NB4 (cell line): Measurements from ENCODE around the gene MARCHF5.

ENCODE experiments used
- MYC ChIP-seq: IDR thresholded peaks from 2 replicates; pipeline ENCODE4 v1.6.1; 2011; ENCODE audit warnings: low read depth, low read length
- POLR2A ChIP-seq: IDR thresholded peaks from 2 replicates; pipeline ENCODE4 v1.6.1; 2011; ENCODE audit warnings: mild to moderate bottlenecking; ENCODE audit not compliant: insufficient read length; ENCODE audit errors: extremely low read depth
- TF ChIP-seq, protein P1 (sequence below): IDR thresholded peaks from one replicate; pipeline ENCODE4 v1.5.1; 2012; ENCODE audit warnings: low read depth, low read length
- TF ChIP-seq, protein P2 (sequence below): IDR thresholded peaks from 2 replicates; pipeline ENCODE4 v1.6.1; 2011; ENCODE audit warnings: low read depth, low read length

DNA sequence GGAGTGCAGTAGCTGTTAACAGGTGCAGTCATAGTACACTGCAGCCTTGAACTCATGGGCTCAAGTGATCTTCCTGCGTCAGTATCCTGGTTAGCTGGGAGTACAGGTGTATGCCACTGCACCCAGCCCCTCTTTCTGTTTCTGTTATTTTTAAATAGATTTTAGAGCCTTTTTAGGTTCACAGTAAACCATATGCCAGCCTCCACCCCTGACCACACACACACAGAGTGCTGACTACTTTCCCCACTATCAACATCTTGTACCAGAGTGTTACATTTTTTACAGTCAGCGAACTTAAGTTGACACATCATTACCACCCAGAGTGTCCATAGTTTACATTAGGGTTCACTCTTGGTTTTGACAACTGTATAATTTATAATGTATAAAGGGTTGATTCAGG, 32.1 kb downstream of the MARCHF5 start:
- TF ChIP-seq, protein P1, sequence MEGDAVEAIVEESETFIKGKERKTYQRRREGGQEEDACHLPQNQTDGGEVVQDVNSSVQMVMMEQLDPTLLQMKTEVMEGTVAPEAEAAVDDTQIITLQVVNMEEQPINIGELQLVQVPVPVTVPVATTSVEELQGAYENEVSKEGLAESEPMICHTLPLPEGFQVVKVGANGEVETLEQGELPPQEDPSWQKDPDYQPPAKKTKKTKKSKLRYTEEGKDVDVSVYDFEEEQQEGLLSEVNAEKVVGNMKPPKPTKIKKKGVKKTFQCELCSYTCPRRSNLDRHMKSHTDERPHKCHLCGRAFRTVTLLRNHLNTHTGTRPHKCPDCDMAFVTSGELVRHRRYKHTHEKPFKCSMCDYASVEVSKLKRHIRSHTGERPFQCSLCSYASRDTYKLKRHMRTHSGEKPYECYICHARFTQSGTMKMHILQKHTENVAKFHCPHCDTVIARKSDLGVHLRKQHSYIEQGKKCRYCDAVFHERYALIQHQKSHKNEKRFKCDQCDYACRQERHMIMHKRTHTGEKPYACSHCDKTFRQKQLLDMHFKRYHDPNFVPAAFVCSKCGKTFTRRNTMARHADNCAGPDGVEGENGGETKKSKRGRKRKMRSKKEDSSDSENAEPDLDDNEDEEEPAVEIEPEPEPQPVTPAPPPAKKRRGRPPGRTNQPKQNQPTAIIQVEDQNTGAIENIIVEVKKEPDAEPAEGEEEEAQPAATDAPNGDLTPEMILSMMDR: no peak
- TF ChIP-seq, protein P2, sequence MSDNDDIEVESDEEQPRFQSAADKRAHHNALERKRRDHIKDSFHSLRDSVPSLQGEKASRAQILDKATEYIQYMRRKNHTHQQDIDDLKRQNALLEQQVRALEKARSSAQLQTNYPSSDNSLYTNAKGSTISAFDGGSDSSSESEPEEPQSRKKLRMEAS: no peak
- no peak for TF ChIP-seq POLR2A
- no peak for TF ChIP-seq MYC
